ENCODE data around the gene LRCH1. TPM values are rescaled to one million over a fixed set of nuclear protein-coding genes. Genes with fewer than 3 reads are reported as not detected.

LRCH1 gene
- total RNA-seq, 4 donors from 2014 or later = 5.2 to 30.7 (median 17.1) TPM

DNA sequence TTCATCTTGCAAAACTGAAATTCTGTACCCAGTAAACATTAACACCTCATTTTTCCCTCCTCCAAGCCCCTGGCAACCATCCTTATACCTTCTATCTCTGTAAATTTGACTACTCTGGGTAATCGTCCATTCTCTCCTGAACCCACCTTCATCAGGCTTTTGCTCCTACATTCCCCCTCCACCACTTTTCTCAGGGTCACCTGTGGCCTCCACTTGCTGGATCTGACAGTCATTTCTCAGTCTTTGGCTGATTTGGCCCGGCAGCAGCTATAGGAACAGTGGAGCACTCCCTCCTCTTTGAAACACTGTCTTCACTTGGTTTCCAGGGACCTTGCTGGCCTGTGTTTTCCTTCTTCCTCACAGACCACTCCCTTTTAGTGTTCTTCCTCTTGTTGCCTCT, 83.5 kb downstream of the LRCH1 start:
- TF ChIP-seq POLR2A (IDR thresholded peaks at IDR 0.05) (no peak), POLR2AphosphoS5 (IDR thresholded peaks at IDR 0.05) (no peak), CTCF (IDR thresholded peaks at IDR 0.05) (no peak), EP300 (IDR thresholded peaks at IDR 0.05; ENCODE audit: low read depth) (no peak)
- H3K4me1 ChIP-seq = peaks cover 8 to 29% (median 13%) of the 10 kb centered on the region in 4 donors
- H3K36me3 ChIP-seq = no peaks in the 10 kb centered on the region
- no peaks in the 10 kb centered on the region for H3K9me3 ChIP-seq
- in situ Hi-C loops (cut with MboI; ENCODE audit: low pct_ligation_motif_present in 1 of 4, low pct_unique_long_range_greater_than_20kb in 1 of 4, low sequenced_read_pairs in 3 of 4) (no loop called here), intact Hi-C loops (cut with DNase I; ENCODE audit: low total_unique reads) (no loop called here)
- no peaks in the 10 kb centered on the region for H3K27me3 ChIP-seq
- no peak for DNase-seq
- 50 to 65% methylated on average over 2 of the region's 2 CpGs for WGBS, 2 donors (ENCODE audit: low coverage in 1 of 2)
- no peak overlapping the region for H3K4me3 ChIP-seq
- no peak overlapping the region for H3K27ac ChIP-seq

GRCh38 chr13:46637213-46637612, 84.2 kb downstream of the LRCH1 start:
- Histone ChIP-seq H3K9me3 (no peaks in the 10 kb centered on the region), H3K27me3 (no peaks in the 10 kb centered on the region), H3K36me3 (no peaks in the 10 kb centered on the region), H3K4me3 (no peak overlapping the region), H3K27ac (no peak overlapping the region), H3K4me1 (peaks cover 8 to 35% (median 14%) of the 10 kb centered on the region in 4 donors)
- 93 to 94% methylated on average over 4 of the region's 4 CpGs for whole genome bisulfite sequencing, 2 donors (ENCODE audit: low coverage in 1 of 2)
- no peak for TF ChIP-seq CTCF (IDR thresholded peaks at IDR 0.05)
- no peak for TF ChIP-seq POLR2A (IDR thresholded peaks at IDR 0.05)
- TF ChIP-seq POLR2AphosphoS5 (IDR thresholded peaks at IDR 0.05) = no peak
- no peak for TF ChIP-seq EP300 (IDR thresholded peaks at IDR 0.05; ENCODE audit: low read depth)
- no peak for DNase-seq
- in situ Hi-C loops (cut with MboI; ENCODE audit: low pct_ligation_motif_present in 1 of 4, low pct_unique_long_range_greater_than_20kb in 1 of 4, low sequenced_read_pairs in 3 of 4) (no loop called here), intact Hi-C loops (cut with DNase I; ENCODE audit: low total_unique reads) (no loop called here)

DNA sequence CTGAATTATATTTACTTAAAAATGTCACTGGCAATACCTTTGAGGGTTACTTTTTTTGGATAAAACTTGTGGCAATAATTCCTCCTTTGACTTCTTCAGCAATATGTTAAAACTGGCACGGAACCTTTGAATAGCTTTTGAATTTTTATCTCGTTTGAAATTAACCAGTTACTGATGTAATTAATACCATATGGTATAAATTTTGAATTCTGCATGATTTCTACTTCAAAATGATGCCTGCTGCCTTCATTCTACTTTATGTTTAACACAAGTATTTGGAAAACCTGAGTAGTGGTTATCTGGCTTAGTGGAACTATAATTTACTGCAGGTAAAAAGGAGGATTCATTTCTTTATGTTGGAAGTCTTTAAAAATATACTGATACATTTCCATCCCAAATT, 85.3 kb downstream of the LRCH1 start:
- no peaks in the 10 kb centered on the region for H3K9me3 ChIP-seq
- no peaks in the 10 kb centered on the region for H3K27me3 ChIP-seq
- in situ Hi-C loops (cut with MboI; ENCODE audit: low pct_ligation_motif_present in 1 of 4, low pct_unique_long_range_greater_than_20kb in 1 of 4, low sequenced_read_pairs in 3 of 4) (no loop called here), intact Hi-C loops (cut with DNase I; ENCODE audit: low total_unique reads) (no loop called here)
- peaks cover 11 to 42% (median 13%) of the 10 kb centered on the region in 4 donors for H3K4me1 ChIP-seq
- no peak for TF ChIP-seq CTCF (IDR thresholded peaks at IDR 0.05)
- TF ChIP-seq POLR2A (IDR thresholded peaks at IDR 0.05) = no peak
- no peak for TF ChIP-seq EP300 (IDR thresholded peaks at IDR 0.05; ENCODE audit: low read depth)
- no peak for TF ChIP-seq POLR2AphosphoS5 (IDR thresholded peaks at IDR 0.05)
- DNase-seq = no peak
- no peaks in the 10 kb centered on the region for H3K36me3 ChIP-seq
- no peak overlapping the region for H3K4me3 ChIP-seq
- no peak overlapping the region for H3K27ac ChIP-seq
- 67 to 79% methylated on average over 2 of the region's 2 CpGs for WGBS, 2 donors (ENCODE audit: low coverage in 1 of 2)

DNA sequence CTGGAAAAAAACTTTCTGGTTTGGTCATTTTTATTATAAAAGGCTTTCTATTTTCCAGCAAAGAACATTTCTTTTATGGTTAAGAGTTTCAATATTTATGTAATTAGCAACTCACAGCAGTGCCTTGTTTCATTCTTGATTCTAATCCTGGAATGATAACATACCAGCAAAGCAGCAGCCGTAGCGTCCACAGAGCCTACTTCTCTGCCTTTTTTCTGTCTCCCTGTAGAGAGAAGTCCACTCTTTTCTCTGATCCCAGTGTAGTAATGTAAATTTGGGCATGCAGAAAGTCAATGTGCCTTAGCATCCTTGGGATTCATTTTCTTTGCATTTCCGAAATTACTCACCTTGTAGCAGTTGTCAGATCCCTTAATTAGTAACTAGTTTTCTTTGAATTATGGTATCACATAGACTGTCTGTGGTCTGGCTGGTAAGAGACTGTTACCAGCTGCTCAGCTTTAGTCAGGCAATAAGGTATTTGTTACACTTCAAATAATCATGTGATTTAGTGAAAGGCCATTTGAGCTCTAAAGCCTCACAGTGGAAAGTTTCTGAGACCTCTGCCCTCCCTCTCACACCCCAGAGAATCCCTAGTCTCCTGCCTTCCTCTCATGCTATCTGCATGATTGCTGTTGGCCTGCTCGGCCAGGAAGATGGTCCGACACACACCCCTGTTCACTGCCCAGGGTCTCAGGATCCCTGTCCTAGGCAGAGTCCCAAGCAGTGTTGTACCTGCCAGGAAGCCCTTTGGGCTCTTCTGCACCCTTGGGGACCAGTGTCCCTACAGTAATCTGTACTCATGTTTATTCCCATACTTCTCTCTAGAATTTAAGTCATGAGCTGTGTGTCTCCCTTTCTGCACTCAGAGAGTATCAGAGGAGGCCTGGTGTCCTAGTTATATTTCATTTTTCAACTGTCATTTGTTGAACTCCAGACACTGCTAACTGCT, 86.3 kb downstream of the LRCH1 start:
- no peaks in the 10 kb centered on the region for H3K27me3 ChIP-seq
- no peak for DNase-seq
- H3K9me3 ChIP-seq = no peaks in the 10 kb centered on the region
- H3K4me1 ChIP-seq = peaks cover 12 to 48% (median 15%) of the 10 kb centered on the region in 4 donors
- H3K27ac ChIP-seq = peak overlapping the region; percentile 14 to 56 (median 34)
- TF ChIP-seq CTCF (IDR thresholded peaks at IDR 0.05) (no peak), POLR2A (IDR thresholded peaks at IDR 0.05) (no peak), POLR2AphosphoS5 (IDR thresholded peaks at IDR 0.05) (no peak), EP300 (IDR thresholded peaks at IDR 0.05; ENCODE audit: low read depth) (no peak)
- no peaks in the 10 kb centered on the region for H3K36me3 ChIP-seq
- 64 to 72% methylated on average over 3 to 5 of the region's 5 CpGs for WGBS, 2 donors (ENCODE audit: low coverage in 1 of 2)
- in situ Hi-C loops (cut with MboI; ENCODE audit: low pct_ligation_motif_present in 1 of 4, low pct_unique_long_range_greater_than_20kb in 1 of 4, low sequenced_read_pairs in 3 of 4) (no loop called here), intact Hi-C loops (cut with DNase I; ENCODE audit: low total_unique reads) (no loop called here)
- no peak overlapping the region for H3K4me3 ChIP-seq

Measured in transverse colon (tissue), 4 donors.